Stimulated activated CD4-positive, alpha-beta T cell treated with anti-CD3 and anti-CD28 coated beads, Interleukin-4, amount 100 ng/mL, for 4 hours (primary cell): ENCODE results near the gene PPM1D.
"Not testable (repeated sequence)": the region's sequence is repeated elsewhere in the genome, so short reads cannot be mapped to it uniquely, and the experiment has no call there.

Source experiments
- DNase-seq, 2 experiments: peaks; one replicate each; pipeline ENCODE4 v3.0.0-alpha.2; 2020

PPM1D gene

DNA sequence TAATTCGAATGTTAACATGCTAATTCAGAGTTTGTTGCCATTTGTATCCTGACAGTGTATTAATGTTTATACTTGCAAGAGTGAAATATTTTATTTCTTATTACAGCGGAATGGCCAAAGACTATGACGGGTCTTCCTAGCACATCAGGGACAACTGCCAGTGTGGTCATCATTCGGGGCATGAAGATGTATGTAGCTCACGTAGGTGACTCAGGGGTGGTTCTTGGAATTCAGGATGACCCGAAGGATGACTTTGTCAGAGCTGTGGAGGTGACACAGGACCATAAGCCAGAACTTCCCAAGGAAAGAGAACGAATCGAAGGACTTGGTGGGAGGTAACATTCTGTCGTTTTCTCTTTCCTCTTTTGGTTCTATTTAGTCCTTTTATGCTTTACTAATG is 23.4 kb downstream of the PPM1D start:
- DNase-seq = no peak

DNA sequence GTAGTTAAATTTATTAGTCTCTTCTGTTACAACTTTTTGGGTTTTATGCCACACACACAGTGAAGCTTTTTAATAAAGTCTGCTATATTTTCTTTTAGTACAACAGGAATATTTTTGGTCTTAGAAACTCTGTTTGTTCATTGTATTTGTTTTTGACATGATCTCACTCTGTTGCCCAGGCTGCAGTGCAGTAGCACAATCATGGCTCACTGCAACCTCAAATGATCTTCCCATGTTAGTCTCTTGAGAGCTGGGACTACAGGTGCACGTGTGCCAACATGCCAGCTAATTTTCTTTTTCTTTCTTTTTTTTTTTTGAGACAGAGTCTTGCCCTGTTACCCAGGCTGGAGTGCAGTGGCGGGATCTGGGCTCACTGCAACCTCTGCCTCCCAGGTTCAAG is 27.1 kb downstream of the PPM1D start:
- DNase-seq = no peak

DNA sequence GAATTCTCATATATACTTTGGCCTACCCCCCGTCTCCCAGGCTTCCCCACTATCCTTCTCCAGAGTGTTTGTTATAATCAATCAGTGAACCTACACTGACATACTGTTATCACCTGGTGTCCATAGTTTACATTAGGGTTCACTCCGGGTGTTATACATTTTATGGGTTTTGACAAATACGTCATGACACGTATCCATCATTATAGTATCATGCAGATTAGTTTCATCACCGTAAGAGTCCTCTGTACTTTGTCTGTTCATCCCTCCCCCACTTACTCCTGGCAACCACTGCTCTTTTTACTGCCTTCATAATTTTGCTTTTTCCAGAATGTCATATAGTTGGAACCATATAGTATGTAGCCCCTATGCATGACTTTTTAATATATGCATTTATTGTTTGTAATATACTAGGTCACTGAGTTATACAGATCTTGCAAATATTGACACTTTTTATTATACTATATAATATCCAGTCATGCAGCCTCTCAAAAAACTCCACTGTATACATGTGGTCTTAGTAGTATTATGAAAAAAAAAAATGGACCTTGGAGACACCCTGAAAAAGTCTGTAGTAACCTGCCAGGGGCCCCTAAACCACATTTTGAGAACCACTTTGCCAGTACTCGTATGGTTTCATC is 28.4 kb downstream of the PPM1D start:
- no peak for DNase-seq

DNA sequence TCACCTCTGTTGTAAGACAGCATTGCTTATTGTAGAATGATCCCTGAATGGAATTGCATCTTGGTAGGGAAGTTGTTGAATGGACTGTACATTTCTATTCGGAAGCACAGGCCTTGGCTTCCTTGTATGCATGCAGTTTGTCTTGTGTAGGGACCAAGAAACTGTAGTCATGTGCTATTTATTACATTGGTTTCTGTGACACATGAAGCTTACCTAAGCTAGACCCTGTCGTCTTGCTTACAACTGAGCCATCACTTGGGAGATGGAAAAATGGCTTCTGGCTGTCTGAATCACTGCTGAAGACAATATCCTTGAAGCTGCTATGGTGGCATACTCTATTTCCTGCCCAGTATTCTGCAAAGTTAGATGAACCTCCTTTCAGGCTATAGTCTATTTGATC is 29.1 kb downstream of the PPM1D start:
- DNase-seq = no peak

DNA sequence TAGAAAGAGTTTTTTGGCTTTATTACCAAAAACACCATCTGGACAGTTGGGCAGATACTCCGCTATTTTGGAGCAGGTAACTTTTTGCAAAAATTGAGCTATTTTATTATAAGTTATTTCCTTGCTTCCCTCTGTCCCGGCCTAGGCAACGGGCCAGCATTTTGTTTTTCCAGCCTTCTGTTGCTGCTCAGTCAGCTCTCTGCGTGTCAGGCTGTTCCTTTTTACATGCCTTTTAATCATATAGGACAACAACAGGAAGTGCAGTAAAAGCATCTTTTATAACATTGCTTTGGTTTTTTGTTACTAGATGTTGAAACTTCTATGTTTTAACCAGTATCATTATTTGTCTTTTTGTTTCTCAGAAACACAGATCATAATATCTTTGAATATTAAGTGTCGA is 30.4 kb downstream of the PPM1D start:
- DNase-seq = no peak

DNA sequence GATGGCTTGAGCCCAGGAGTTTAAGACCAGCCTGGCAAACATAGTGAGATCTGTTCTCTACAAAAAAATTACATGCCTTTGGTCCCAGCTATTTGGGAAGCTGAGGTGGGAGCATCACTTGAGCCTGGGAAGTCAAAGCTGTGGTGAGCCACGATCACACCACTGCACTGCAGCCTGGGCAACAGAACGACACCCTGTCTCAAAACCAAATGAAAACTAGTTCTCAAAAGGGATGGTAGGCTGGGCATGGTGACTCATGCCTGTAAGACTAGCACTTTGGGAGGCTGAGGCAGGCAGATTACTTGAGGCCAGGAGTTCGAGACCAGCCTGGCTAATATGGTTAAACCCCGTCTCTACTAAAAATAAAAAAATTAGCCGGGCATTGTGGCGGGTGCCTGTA is 31.1 kb downstream of the PPM1D start:
- no peak for DNase-seq

DNA sequence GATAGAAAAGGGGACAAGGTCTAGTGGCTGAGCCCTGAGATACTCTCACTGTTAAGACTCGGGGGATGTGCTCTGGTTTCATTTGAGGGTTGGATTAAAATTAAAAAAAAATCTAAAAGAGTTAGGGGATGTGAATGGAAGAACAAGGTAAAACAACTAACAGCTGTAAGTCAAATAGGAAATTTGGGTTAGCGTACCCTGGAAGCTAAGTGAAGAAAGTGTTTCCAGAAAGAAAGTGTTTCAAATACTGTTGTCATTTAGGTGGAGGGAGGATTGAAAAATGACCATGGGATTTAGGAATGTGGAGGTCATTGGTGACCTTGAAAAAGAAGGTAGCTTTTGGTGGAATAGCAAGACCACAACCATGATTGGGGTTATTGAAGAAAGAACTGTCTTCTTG is 37.7 kb downstream of the PPM1D start:
- no peak for DNase-seq

DNA sequence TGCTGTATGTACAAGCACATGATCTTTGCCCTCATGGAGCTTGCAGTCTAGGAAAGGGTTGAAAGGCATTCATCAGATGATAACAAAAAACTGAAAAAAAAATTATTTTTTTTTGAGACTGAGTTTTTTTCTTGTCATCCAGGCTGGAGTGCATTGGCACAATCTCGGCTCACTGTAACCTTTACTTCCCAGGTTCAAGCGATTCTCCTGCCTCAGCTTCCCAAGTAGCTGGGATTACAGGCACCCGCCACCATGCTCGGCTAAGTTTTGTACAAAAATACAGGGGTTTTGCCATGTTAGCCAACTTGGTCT is 39.0 kb downstream of the PPM1D start:
- no peak for DNase-seq

DNA sequence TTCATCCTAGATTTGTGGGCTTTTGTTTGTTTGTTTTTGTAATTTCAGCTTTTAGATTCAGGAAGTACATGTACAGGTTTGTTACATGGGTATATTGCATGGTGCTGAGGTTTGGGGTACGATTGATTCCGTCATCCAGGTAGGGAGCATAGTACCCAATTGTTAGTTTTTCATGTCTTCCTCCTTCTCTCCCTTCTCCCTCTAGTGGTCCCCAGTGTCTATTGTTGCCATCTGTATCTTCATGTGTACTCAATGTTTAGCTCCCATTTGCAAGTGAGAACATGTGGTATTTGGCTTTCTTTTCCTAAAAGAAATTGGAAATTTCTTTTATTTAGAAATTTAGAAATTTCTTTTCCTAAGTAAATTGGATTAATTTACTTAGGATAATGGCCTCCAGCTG is 40.5 kb downstream of the PPM1D start:
- DNase-seq = no peak

DNA sequence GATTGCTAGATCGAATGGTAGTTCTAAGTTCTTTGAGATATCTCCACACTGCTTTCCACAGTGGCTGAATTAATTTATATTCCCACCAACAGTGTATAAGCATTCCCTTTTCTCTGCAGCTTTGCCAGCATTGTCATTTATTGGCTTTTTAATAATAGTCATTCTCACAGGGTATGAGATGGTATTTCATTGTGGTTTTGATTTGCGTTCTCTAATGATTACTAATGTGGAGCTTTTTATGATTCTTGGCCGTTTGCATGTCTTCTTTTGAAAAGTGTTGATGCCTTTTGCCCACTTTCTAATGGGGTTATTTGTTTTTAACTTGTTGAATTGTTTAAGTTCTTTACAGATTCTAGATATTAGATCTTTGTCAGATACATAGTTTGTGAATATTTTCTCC is 41.1 kb downstream of the PPM1D start:
- DNase-seq = no peak

DNA sequence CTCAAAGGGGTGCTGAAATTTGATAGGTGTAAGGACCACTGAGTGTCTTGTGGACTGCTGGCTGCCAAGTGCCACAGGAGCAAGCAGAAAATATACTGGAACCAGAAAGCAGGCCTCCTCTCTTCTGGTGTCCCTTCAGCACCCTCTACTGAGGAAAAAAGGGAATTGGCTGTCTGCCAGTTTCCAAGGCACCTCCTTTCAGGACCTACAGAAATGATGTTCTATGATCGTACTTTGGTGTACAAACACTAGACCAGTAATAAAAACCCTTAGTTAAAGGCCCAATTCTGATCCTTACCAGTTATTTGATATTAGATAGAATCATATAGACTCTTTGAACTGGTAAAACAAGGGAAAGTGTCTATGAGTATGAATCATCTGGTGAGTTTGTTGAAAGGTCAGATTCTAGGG is 41.8 kb downstream of the PPM1D start:
- peak in 1 of 2 experiments; percentile 27 for DNase-seq

DNA sequence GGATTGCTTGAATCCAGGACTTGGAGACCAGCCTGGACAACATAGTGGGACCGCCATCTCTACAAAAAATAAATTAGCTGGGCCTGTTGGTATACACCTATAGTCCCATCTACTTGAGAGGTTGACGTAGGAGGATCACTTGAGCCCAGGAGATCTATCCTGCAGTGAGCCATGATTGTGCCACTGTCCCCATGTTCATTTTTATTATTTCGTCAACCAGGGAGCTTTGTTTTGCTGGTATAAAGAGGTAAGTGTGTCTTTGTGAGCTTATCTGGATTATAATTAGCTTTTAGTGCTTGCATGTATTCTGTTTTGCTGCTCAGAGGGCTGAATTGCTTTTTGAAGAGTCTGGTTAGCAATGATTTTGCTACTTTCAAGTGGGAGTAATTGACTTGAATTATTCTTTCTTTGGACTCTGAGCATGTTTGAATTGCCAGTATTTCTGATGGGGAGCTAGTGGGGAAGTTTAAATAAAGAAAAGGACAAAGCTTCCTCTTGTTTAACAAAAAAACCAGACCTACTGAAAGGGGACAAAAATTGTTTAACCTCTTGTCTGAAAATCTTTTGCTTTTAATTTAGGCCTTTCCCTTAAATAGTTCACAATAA is 46.0 kb downstream of the PPM1D start:
- DNase-seq = no peak

DNA sequence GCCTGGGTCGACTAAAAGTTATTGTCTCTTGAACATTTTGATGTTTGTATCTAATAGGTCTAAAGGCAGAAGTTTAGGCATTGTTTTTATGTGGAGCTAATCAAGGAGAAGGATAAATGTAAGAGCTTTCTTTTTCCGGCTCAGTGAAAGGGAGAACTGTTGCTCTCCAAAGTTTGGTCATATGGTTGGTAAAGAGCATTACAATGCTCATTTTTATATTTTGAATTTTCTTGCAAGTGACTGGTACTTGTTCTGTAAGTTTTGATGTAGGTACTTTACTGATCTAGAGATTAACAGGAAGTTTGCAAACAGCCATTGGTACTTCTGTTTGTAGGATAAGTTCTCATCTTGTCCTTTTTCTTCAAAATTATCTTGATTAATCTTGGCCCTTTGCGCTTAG is 46.7 kb downstream of the PPM1D start:
- DNase-seq = no peak

DNA sequence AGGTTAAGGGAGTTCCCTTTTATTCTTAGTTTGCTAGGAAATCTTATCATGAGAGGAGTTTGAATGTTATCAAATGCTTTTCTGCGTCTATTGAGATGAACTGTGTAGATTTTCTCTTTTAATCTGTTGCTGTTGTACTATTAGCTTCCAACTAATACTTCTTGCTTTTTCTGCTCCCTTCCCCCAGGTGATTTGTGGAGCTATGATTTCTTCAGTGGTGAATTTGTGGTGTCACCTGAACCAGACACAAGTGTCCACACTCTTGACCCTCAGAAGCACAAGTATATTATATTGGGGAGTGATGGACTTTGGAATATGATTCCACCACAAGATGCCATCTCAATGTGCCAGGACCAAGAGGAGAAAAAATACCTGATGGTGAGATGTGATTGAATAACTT is 47.7 kb downstream of the PPM1D start:
- no peak for DNase-seq

DNA sequence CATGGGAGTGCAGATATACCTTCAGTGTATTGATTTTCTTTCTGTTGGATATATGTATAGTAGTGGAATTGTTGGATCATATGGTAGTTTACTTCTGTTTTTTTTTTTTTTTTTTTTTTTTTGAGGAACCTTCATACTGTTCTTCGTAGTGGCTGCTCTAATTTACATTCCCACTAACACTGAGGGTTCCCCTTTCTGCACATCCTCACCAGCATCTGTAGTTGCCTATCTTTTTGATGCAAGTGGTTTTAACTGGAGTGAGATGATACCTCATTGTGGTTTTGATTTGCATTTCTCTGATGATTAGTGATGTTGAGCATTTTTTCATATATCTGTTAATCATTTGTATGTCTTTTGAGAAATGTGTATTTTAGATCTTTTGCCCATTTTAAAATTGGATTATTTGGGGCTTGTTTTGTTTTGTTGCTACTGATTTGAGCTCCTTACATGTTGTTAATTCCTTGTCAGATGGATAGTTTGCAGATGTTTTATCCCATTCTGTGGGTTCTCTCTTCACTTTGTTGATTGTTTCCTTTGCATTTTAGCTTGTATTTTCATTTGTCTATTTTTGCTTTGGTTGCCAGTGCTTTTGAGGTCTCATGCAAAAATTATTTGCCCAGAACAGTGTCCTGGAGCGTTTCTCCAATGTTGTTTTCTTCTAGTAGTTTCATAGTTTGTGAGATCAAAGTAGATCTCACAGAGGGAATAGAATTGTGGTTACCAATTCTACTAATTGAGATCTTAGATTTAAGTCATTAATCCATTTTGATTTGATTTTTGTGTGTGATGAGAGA is 52.7 kb downstream of the PPM1D start:
- no peak for DNase-seq

DNA sequence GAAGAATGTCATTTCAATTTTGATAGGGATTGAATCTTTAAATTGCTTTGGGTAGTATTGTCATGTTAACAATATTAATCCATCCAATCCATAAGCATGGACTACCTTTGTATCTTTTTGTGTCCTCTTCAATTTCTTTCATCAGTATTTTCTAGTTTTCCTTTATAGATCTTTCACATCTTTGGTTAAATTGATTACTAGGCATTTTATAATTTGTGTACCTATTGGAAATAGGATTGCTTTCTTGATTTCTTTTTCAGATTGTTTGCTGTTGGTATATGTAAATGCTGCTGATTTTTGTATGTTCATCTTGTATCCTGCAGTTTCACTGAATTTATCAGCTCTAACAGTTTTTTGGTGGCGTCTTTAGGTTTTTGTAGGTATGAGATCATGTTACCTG is 53.6 kb downstream of the PPM1D start:
- DNase-seq = no peak

DNA sequence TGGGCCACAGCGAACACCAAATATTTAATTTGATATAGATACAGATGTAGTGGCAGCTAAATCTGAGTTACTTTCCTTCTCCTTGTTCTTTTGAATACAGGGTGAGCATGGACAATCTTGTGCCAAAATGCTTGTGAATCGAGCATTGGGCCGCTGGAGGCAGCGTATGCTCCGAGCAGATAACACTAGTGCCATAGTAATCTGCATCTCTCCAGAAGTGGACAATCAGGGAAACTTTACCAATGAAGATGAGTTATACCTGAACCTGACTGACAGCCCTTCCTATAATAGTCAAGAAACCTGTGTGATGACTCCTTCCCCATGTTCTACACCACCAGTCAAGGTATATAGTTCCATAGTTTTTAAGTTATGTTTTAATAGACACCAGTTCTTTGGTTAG is 56.5 kb downstream of the PPM1D start:
- no peak for DNase-seq

DNA sequence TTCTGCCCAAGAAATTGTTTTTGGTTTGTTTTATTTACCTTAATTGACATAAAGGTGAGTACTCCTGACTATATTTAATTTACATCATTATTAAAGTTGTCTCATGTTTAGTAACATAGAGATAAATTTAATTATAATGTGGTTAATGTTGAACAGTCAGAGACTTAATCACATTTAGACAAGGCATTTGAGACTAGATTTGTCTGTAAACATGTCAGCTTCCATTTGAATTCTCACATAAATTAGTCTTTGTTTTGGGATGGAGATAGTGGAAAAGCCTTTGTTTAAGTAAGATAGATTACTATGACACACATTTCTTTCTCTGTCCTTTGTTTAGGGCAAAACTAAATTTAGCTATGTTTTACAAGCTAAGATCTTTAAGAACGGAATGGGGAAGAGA is 59.2 kb downstream of the PPM1D start:
- DNase-seq = no peak

DNA sequence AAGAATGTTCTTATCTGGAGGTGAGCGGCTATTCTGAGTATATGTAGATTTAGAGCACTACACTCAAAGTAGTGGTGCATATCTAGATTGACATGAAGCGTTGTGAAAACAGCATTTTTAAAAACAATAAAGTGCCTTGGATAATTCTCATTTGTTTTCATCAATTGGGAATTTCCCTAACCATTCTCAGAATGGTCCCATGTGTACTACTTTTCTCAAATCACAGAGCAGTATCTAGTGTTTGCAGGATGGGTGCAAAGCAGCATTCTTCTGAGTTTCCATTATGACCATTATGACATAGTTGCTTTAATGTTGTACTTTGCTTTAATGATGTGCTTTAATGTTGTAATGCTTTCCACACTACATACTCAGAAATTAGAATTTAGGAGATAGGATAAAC is 61.5 kb downstream of the PPM1D start:
- no peak for DNase-seq

DNA sequence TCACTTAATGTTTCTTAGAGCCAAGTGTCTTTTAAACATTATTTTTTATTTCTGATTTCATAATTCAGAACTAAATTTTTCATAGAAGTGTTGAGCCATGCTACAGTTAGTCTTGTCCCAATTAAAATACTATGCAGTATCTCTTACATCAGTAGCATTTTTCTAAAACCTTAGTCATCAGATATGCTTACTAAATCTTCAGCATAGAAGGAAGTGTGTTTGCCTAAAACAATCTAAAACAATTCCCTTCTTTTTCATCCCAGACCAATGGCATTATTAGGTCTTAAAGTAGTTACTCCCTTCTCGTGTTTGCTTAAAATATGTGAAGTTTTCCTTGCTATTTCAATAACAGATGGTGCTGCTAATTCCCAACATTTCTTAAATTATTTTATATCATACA is 64.0 kb downstream of the PPM1D start:
- no peak for DNase-seq

DNA sequence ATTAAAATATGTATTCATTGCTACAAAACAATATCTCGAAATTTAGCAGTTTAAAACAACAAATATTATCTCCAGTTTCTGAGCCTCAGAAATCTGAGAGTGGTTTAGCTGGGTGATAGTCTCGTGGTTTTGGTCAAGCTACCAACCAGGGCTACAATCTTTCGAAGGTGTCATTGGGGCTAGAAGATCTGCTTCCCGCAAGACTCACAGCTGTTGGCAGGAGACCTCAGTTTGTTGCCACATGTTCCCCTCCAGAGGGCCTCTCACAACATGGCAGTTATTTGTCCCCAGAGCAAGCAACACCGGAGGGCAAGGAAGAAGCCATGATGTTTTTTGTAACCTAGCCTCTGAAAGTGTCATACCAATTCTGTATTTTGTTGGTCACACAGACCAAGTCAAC is 65.6 kb downstream of the PPM1D start:
- DNase-seq = no peak

DNA sequence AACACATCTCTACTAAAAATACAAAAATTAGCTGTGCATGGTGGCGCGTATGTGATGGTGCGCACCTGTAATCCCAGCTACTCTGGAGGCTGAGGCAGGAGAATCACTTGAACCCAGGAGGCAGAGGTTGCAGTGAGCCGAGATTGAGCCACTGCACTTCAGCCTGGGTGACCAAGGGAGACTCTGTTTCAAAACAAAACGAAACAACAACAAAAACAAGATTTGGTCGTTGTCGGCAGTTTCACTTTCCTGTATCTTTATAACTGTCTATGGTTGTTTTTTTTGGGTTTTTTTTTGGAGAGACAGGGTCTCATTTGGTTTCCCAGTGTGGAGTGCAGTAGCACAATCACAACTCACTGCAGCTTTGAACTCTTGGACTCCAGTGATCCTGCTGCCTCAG is 68.7 kb downstream of the PPM1D start:
- DNase-seq = not testable (repeated sequence)

DNA sequence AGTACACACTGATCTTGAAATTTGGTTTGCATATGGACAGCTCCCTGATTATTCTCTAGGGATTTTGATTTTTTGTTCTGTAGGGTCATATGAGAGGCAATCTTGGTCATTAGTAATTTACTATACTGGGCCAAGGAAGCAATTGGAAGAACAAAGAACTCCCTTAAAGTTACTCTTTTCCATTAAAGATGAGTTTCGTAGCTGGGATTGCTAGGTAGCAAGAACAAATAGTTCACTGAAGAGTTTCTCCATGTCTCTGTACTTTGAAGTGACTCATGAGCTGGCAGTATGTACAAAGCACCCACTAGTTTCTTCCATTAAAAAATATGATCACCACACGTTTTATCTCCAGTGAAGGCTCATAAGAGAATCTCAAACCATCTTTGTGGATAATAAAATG is 71.5 kb downstream of the PPM1D start:
- no peak for DNase-seq

DNA sequence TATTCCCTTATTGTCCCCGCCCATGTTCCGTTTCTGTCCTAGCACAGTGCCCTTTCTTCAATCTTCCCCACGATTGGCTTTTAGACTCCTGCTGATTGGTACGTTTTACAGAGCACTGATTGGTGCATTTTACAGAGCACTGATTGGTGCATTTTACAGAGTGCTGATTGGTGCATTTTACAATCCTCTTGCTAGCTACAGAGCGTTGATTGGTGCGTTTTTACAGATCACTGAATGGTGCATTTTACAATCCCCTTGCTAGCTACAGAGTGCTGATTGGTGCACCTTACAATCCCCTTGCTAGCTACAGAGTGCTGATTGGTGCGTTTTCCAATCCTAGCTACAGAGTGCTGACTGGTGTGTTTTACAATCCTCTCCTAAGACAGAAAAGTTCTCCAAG is 74.6 kb downstream of the PPM1D start:
- DNase-seq = not testable (repeated sequence)

DNA sequence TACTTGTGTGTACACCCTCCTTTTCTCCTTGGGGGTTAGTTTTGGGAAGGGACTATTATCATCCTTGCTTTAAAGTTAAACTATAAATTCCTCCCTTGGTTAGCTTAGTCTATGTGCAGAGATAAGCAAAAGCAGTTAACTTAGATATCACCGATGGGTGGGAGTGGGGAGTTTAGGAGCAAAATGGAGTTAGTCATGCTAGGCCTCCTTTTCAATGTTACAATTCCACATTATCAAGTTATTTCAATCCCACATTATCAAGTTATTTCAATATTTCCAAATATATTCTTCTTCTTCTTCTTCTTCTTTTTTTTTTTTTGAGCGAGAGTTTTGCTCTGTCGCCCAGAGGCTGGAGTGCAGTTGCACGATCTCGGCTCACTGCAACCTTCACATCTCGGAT is 76.0 kb downstream of the PPM1D start:
- DNase-seq = no peak
